ENCODE results near the gene ELF1. TPM values are rescaled to one million over a fixed set of nuclear protein-coding genes. Genes with fewer than 3 reads are reported as not detected.

ELF1 gene
- polyA plus RNA-seq, 1 experiment, result 35.8 TPM

DNA sequence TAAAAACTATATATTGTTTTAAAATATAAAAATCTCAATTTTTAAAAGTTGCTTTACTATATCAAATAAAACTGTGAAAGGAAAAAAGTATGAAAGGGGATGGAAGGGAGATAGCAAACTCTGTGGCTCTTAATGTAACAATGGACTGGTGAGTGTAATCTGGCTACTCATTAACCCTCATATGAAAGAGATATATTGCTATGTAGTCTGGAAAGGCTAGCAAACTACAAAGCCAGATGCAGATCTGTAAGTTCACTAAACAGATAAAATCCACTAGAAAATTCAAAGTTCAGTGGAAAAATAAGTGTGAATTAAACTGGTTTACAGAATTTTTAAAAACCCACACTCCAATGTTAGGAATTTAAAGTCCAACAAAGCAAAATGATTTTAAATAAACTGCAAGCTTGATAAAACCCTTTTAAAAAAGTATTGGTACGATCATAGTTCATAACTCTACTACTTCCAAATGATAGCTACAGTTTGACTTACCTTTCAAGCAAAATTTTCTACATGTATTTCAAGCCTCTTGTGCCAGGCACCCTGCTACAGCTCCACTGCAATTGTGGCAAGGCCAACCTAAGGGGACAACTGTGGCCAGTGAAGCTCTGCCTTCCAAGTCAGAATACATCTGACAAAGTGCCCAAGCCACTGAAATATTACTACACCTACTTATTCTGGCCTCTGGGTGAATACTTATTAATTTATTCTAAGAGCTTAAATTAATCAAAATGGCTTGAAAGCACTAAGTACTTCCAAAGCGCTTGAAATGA lies 647 bp upstream of the ELF1 start:
- H3K27me3 ChIP-seq (ENCODE audit: control insufficient read depth, insufficient read depth, low read length), result no peaks in the 10 kb centered on the region
- ChIA-PET CTCF (interaction anchor here (1.3 to 1.4 kb wide), 2 partner anchors 8 to 9 kb away, joined by 4 read pairs; no protein-coding TSS in a partner anchor), POLR2A (no interaction called here)
- H3K4me3 ChIP-seq (ENCODE audit: low read depth, low read length), result no peak overlapping the region
- TF ChIP-seq CTCF (IDR thresholded peaks at IDR 0.05; ENCODE audit: insufficient read depth, low read depth, low read length), result no peak
- no peak for DNase-seq (ENCODE audit: low read depth)
- no peaks in the 10 kb centered on the region for H3K36me3 ChIP-seq (ENCODE audit: control insufficient read depth, insufficient read depth, low read length)

GRCh38 chr13:41018602-41018948 lies 541 bp downstream of the ELF1 start:
- ChIA-PET CTCF (no interaction called here), POLR2A (no interaction called here)
- no peak overlapping the region for H3K4me3 ChIP-seq (ENCODE audit: low read depth, low read length)
- no peak for TF ChIP-seq CTCF (IDR thresholded peaks at IDR 0.05; ENCODE audit: insufficient read depth, low read depth, low read length)
- H3K36me3 ChIP-seq (ENCODE audit: control insufficient read depth, insufficient read depth, low read length), result no peaks in the 10 kb centered on the region
- no peaks in the 10 kb centered on the region for H3K27me3 ChIP-seq (ENCODE audit: control insufficient read depth, insufficient read depth, low read length)
- DNase-seq (ENCODE audit: low read depth), result no peak

- ChIA-PET POLR2A (no interaction called here), CTCF (no interaction called here)
- Histone ChIP-seq H3K4me3 (ENCODE audit: low read depth, low read length) (no peak overlapping the region), H3K27me3 (ENCODE audit: control insufficient read depth, insufficient read depth, low read length) (no peaks in the 10 kb centered on the region), H3K36me3 (ENCODE audit: control insufficient read depth, insufficient read depth, low read length) (no peaks in the 10 kb centered on the region)
- TF ChIP-seq CTCF (IDR thresholded peaks at IDR 0.05; ENCODE audit: insufficient read depth, low read depth, low read length), result no peak
- no peak for DNase-seq (ENCODE audit: low read depth)
Observed at GRCh38 chr13:41017817-41018601, 1.1 kb downstream of the ELF1 start.

DNA sequence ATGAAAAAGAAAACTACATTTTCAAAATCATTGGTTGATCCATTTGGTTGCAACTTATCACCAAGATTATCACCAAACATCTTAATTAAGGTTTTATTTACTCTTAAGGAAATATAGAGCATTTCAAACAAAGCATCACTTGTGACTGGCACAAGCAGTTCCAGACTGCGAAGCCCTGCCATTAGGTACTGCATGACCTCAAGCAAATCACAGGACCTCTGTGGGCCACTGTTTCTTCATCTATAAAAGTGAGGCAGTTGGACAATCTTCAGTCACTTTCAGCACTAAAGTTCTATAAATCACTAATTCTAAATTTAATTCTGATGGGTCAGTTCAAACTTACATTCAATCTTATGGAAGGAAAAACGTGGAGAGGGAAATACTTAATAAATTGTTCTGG lies 2.0 kb downstream of the ELF1 start:
- POLR2A ChIA-PET, result no interaction called here
- no peak overlapping the region for H3K4me3 ChIP-seq (ENCODE audit: low read depth, low read length)
- no peak for TF ChIP-seq CTCF (IDR thresholded peaks at IDR 0.05; ENCODE audit: insufficient read depth, low read depth, low read length)
- no peaks in the 10 kb centered on the region for H3K36me3 ChIP-seq (ENCODE audit: control insufficient read depth, insufficient read depth, low read length)
- CTCF ChIA-PET, result no interaction called here
- H3K27me3 ChIP-seq (ENCODE audit: control insufficient read depth, insufficient read depth, low read length), result no peaks in the 10 kb centered on the region
- no peak for DNase-seq (ENCODE audit: low read depth)

DNA sequence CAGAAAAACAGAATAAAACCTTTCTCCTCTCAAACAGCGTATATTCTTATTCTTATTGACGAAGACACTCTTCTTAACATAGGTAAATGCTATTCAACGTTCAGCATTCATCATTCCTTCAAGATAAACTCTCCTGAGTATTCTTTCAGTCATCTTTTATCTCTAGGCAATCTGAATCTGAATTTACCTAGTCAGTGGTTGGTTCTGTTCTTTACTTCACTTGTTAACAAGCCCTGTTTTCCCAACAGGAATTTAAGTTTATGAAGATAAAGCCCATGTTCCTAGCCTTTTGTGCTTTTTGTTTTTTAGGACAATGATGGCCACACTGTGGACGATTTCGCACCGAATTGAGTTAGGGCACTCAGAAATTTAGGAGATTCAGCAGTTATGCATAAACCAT lies 3.2 kb downstream of the ELF1 start:
- DNase-seq (ENCODE audit: low read depth), result no peak
- ChIA-PET CTCF (no interaction called here), POLR2A (no interaction called here)
- Histone ChIP-seq H3K36me3 (ENCODE audit: control insufficient read depth, insufficient read depth, low read length) (no peaks in the 10 kb centered on the region), H3K4me3 (ENCODE audit: low read depth, low read length) (no peak overlapping the region), H3K27me3 (ENCODE audit: control insufficient read depth, insufficient read depth, low read length) (no peaks in the 10 kb centered on the region)
- no peak for TF ChIP-seq CTCF (IDR thresholded peaks at IDR 0.05; ENCODE audit: insufficient read depth, low read depth, low read length)
